MCF 10A (cell line): ENCODE data around the gene TSSK6. TPM values are rescaled to one million over a fixed set of nuclear protein-coding genes. Genes with fewer than 3 reads are reported as not detected.

Experiments
- BruUV-seq: library from RNA; stranded (reverse); fragments of 400-500 nt; replicated peaks from 2 replicates; lab custom pipeline; 2021; lab: Mats Ljungman, UMichigan
- CTCF ChIA-PET: fragments of 300-600 bp; sonication (Branson Sonifier 250); formaldehyde crosslinking; extraction: SDS; loops from one replicate; lab custom pipeline; 2021; ENCODE audit warnings: antibody characterized with exemption, inconsistent platforms; lab: Yijun Ruan, JAX
- POLR2A ChIA-PET: fragments of 300-600, 350-650 bp; sonication (Branson Sonifier 250); formaldehyde crosslinking; extraction: SDS; loops from one replicate; lab custom pipeline; 2020; ENCODE audit warnings: antibody characterized with exemption, inconsistent platforms; lab: Yijun Ruan, JAX
- DNase-seq: peaks from one replicate; pipeline ENCODE4 v3.0.0-alpha.2; 2018; ENCODE audit not compliant: unreplicated experiment
- H3K27ac Mint-ChIP-seq: one replicate; pipeline ENCODE4 v1.8.0; 2022; ENCODE audit warnings: mild to moderate bottlenecking, low read depth, mixed read lengths; ENCODE audit not compliant: unreplicated experiment
- H3K27me3 Mint-ChIP-seq: one replicate; pipeline ENCODE4 v1.8.0; 2022; ENCODE audit warnings: mixed read lengths; ENCODE audit not compliant: insufficient read depth, unreplicated experiment
- H3K36me3 Mint-ChIP-seq: one replicate; pipeline ENCODE4 v1.8.0; 2022; ENCODE audit warnings: mild to moderate bottlenecking, moderate library complexity, mixed read lengths; ENCODE audit not compliant: insufficient read depth, unreplicated experiment
- H3K4me1 Mint-ChIP-seq: one replicate; pipeline ENCODE4 v1.8.0; 2022; ENCODE audit warnings: mixed read lengths; ENCODE audit not compliant: insufficient read depth, unreplicated experiment
- H3K4me3 Mint-ChIP-seq: one replicate; pipeline ENCODE4 v1.8.0; 2022; ENCODE audit warnings: mild to moderate bottlenecking, moderate library complexity, mixed read lengths; ENCODE audit not compliant: unreplicated experiment
- H3K9me3 Mint-ChIP-seq: one replicate; pipeline ENCODE4 v1.8.0; 2022; ENCODE audit warnings: mixed read lengths; ENCODE audit not compliant: unreplicated experiment
- CTCF ChIP-seq: fragments of 200-600 bp; IDR thresholded peaks from one replicate; pipeline ENCODE4 v1.8.0; 2022; ENCODE audit warnings: antibody characterized with exemption, mild to moderate bottlenecking; ENCODE audit not compliant: unreplicated experiment
- intact Hi-C: fragments of 100-400 bp; cut with micrococcal nuclease; formaldehyde crosslinking; loops from 2 replicates; pipeline ENCODE4 v1.14.1; 2022
- total RNA-seq: library from RNA; stranded (reverse); gene quantifications from 2 replicates; pipeline ENCODE4 v1.2.3, GENCODE V29; 2022

The TSSK6 gene
- total RNA-seq, 1 experiment from 2014 or later: 4.8 TPM

GRCh38 chr19:19502808-19503602, 12.3 kb downstream of the TSSK6 start:
- H3K4me1 Mint-ChIP-seq: no peaks in the 10 kb centered on the region
- CTCF ChIA-PET: no interaction called here
- no TSS peak for BruUV-seq
- H3K36me3 Mint-ChIP-seq: peaks cover 60% of the 10 kb centered on the region
- intact Hi-C loops: no loop called here
- TF ChIP-seq CTCF: no peak
- no peaks in the 10 kb centered on the region for H3K27me3 Mint-ChIP-seq
- POLR2A ChIA-PET: no interaction called here
- no peak overlapping the region for H3K4me3 Mint-ChIP-seq
- DNase-seq: no peak
- no peaks in the 10 kb centered on the region for H3K9me3 Mint-ChIP-seq
- peak overlapping the region; percentile 3 for H3K27ac Mint-ChIP-seq

- H3K4me3 Mint-ChIP-seq: no peak overlapping the region
- H3K27me3 Mint-ChIP-seq: no peaks in the 10 kb centered on the region
- DNase-seq: no peak
- H3K9me3 Mint-ChIP-seq: no peaks in the 10 kb centered on the region
- intact Hi-C loops: no loop called here
- no peak for TF ChIP-seq CTCF
- H3K27ac Mint-ChIP-seq: no peak overlapping the region
- ChIA-PET CTCF (no interaction called here), POLR2A (no interaction called here)
- no TSS peak for BruUV-seq
- no peaks in the 10 kb centered on the region for H3K4me1 Mint-ChIP-seq
- peaks cover 58% of the 10 kb centered on the region for H3K36me3 Mint-ChIP-seq
Observed at GRCh38 chr19:19502281-19502680, 13.1 kb downstream of the TSSK6 start.

- H3K4me1 Mint-ChIP-seq: no peaks in the 10 kb centered on the region
- H3K27ac Mint-ChIP-seq: no peak overlapping the region
- peaks cover 58% of the 10 kb centered on the region for H3K36me3 Mint-ChIP-seq
- no peaks in the 10 kb centered on the region for H3K27me3 Mint-ChIP-seq
- no peak for DNase-seq
- POLR2A ChIA-PET: no interaction called here
- TF ChIP-seq CTCF: no peak
- BruUV-seq: no TSS peak
- H3K9me3 Mint-ChIP-seq: no peaks in the 10 kb centered on the region
- CTCF ChIA-PET: interaction anchor here (0.6 to 2.0 kb wide), 2 partner anchors 11 to 26 kb away, joined by 3 to 8 read pairs; no protein-coding TSS in a partner anchor
- H3K4me3 Mint-ChIP-seq: no peak overlapping the region
- intact Hi-C loops: no loop called here
Observed at GRCh38 chr19:19501798-19502197, 13.6 kb downstream of the TSSK6 start.

- no TSS peak for BruUV-seq
- Mint-ChIP-seq H3K4me1 (no peaks in the 10 kb centered on the region), H3K9me3 (no peaks in the 10 kb centered on the region), H3K27me3 (no peaks in the 10 kb centered on the region), H3K36me3 (peaks cover 55% of the 10 kb centered on the region), H3K27ac (no peak overlapping the region), H3K4me3 (no peak overlapping the region)
- intact Hi-C loops: no loop called here
- TF ChIP-seq CTCF: no peak
- no peak for DNase-seq
- POLR2A ChIA-PET: no interaction called here
- CTCF ChIA-PET: interaction anchor here (0.6 to 2.0 kb wide), 2 partner anchors 10 to 25 kb away, joined by 3 to 8 read pairs; no protein-coding TSS in a partner anchor
Observed at GRCh38 chr19:19500975-19501644, 14.2 kb downstream of the TSSK6 start.
